GM23248 (cell line): ENCODE results near the gene USP11.

Experiments used
- EZH2 ChIP-seq: fragments of 200-600 bp; sonication (generic); IDR thresholded peaks from 2 replicates; pipeline ENCODE4 v1.6.1; 2018; ENCODE audit warnings: antibody characterized with exemption, mild to moderate bottlenecking; ENCODE audit not compliant: insufficient read depth, poor library complexity, severe bottlenecking
- EZH2phosphoT487 ChIP-seq: fragments of 200-600 bp; sonication (generic); IDR thresholded peaks from 2 replicates; pipeline ENCODE4 v1.6.1; 2018; ENCODE audit warnings: antibody characterized with exemption, moderate library complexity, mild to moderate bottlenecking, low read depth; ENCODE audit not compliant: insufficient read depth

DNA sequence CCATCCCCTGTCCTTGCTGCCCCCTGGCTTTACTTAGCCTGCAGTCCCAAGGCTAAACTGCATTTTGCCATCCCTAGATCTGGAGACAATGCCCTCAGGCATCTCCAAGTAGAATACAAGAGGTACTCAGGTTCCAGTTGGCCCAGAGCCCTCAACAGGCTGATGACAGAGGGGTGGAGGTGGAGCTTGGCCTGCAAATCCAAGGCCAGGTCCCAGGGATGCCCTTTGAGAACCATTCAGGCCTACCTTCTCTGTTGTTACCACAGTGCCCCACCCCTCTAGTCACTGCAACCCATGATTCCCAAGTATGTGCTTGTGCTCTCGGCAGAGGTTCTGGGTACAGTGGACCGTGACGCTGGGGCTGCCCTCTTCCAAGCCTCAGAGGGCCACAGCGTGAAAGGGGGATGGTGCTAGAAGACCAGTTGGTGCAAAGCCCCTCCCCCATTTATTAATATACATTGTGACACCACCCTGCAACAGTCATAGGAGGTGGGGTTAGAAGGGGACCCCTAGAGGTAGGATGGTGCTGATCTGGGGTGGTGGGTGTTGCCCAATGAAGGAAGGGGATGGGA, 45.6 kb upstream of the USP11 start:
- TF ChIP-seq EZH2: no peak
- TF ChIP-seq EZH2phosphoT487: no peak
